Fibroblast of lung (primary cell): ENCODE results near the gene C10orf143.

Experiments used
- EZH2 ChIP-seq: IDR thresholded peaks from 2 replicates; pipeline ENCODE4 v1.5.1; 2012; ENCODE audit warnings: low read length, control low read depth, mild to moderate bottlenecking; ENCODE audit errors: missing control alignments
- TF ChIP-seq, protein P1 (sequence below), 2 donors: IDR thresholded peaks in 1 of 2; conservative IDR thresholded peaks in 1 of 2; 1 replicate in 1 of 2; 2 replicates in 1 of 2; pipeline ENCODE4 v1.5.1; 2011 to 2012; ENCODE audit warnings: low read length in 2 of 2, control low read depth in 1 of 2, inconsistent platforms in 1 of 2, low read depth in 1 of 2, mild to moderate bottlenecking in 1 of 2

DNA sequence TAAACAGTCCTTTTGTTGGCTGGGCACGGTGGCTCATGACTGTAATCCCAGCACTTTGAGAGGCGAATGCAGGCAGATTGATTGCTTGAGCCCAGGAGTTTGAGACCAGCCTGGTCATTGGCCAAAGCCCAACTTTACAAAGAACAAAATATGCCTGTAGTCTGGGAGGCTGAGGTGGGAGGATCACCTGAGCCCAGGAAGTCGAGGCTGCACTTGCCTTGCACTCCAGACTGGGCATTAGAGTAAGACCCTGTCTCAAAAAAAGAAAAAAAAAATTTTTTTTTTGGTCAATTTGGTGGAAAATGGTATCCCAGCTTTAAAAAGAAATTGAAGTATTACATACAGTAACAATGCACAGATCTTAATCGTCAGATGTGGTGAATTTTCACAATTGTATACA is 30.4 kb upstream of the C10orf143 start:
- TF ChIP-seq, protein P1, sequence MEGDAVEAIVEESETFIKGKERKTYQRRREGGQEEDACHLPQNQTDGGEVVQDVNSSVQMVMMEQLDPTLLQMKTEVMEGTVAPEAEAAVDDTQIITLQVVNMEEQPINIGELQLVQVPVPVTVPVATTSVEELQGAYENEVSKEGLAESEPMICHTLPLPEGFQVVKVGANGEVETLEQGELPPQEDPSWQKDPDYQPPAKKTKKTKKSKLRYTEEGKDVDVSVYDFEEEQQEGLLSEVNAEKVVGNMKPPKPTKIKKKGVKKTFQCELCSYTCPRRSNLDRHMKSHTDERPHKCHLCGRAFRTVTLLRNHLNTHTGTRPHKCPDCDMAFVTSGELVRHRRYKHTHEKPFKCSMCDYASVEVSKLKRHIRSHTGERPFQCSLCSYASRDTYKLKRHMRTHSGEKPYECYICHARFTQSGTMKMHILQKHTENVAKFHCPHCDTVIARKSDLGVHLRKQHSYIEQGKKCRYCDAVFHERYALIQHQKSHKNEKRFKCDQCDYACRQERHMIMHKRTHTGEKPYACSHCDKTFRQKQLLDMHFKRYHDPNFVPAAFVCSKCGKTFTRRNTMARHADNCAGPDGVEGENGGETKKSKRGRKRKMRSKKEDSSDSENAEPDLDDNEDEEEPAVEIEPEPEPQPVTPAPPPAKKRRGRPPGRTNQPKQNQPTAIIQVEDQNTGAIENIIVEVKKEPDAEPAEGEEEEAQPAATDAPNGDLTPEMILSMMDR (conservative IDR thresholded peaks at IDR 0.05 in 1 of 2, IDR thresholded peaks at IDR 0.05 in 1 of 2; ENCODE audit: low read depth in 1 of 2, low read length in 2 of 2) = no peak
- no peak for TF ChIP-seq EZH2
